ENCODE measurements around the gene NFIB. TPM values are rescaled to one million over a fixed set of nuclear protein-coding genes. Genes with fewer than 3 reads are reported as not detected.

NFIB gene
- total and polyA plus RNA-seq, 2 donors (not counting 3 experiments of a cell fraction or from before 2014, with no cell fraction given), result 26.4 to 174 TPM

- DNase-seq (ENCODE audit: low read depth, low spot score), result peak; percentile 86
- Histone ChIP-seq H3K79me2 (ENCODE audit: control insufficient read depth, insufficient read depth, low read length) (peaks cover 66% of the 10 kb centered on the region), H3K27me3 (ENCODE audit: control insufficient read depth in 2 of 2, insufficient read depth in 2 of 2, low read length in 2 of 2) (no peaks in the 10 kb centered on the region), H3K4me3 (replicated peaks in 1 of 3; ENCODE audit: insufficient read depth in 1 of 3, low read depth in 1 of 3, low read length in 3 of 3) (no peak overlapping the region), H3K9me1 (replicated peaks; ENCODE audit: control insufficient read depth, extremely low read depth, insufficient read depth, low read length) (no peaks in the 10 kb centered on the region), H3K36me3 (ENCODE audit: control insufficient read depth in 2 of 2, extremely low read depth in 1 of 2, insufficient read depth in 2 of 2, low read length in 2 of 2) (peaks cover 0 to 2% of the 10 kb centered on the region in 2 experiments), H2AFZ (ENCODE audit: low read depth, low read length) (no peak overlapping the region), H3K27ac (ENCODE audit: insufficient read depth, low read depth, low read length) (peak overlapping the region; percentile 86), H4K20me1 (replicated peaks; ENCODE audit: control insufficient read depth, extremely low read depth, insufficient read depth, low read length) (no peaks in the 10 kb centered on the region), H3K9ac (replicated peaks; ENCODE audit: extremely low read depth, insufficient read depth, low read length) (peak overlapping the region; percentile 51), H3K4me2 (ENCODE audit: insufficient read depth, low read length) (peak overlapping the region; percentile 38), H3K4me1 (ENCODE audit: control insufficient read depth, extremely low read depth, insufficient read depth, low read length) (peaks cover 50% of the 10 kb centered on the region), H3K9me3 (replicated peaks; ENCODE audit: control insufficient read depth, insufficient read depth, low read length) (no peaks in the 10 kb centered on the region)
- intact Hi-C loops (cut with micrococcal nuclease) (no loop called here), dilution Hi-C loops (cut with MboI; ENCODE audit: extremely low pct_ligation_motif_present, low sequenced_read_pairs) (no loop called here)
- ChIA-PET POLR2A (interaction anchor here (0.9 to 1.1 kb wide), 2 partner anchors 31 to 90 kb away, joined by 3 read pairs; no protein-coding TSS in a partner anchor), CTCF (interaction anchor here (0.9 to 2.1 kb wide), 11 partner anchors 9 to 793 kb away, joined by 3 to 10 read pairs (median 4); no protein-coding TSS in a partner anchor)
- FAIRE-seq, result peak; percentile 94
- BruUV-seq (replicated peaks), result no TSS peak
- no peak for TF ChIP-seq EZH2 (IDR thresholded peaks at IDR 0.05; ENCODE audit: borderline replicate concordance, low read depth, low read length, severe bottlenecking)
- peak; percentile 88 for TF ChIP-seq JUN (IDR thresholded peaks at IDR 0.05; ENCODE audit: borderline replicate concordance, insufficient read depth, insufficient read length, low read depth)
- TF ChIP-seq POLR2AphosphoS5 (IDR thresholded peaks at IDR 0.05; ENCODE audit: insufficient read depth, low read depth, low read length), result peak; percentile 47
- no peak for TF ChIP-seq MAX (IDR thresholded peaks at IDR 0.05; ENCODE audit: insufficient read depth, insufficient read length)
- no peak for TF ChIP-seq POLR2A (IDR thresholded peaks at IDR 0.05; ENCODE audit: low read depth, low read length)
- TF ChIP-seq FOS (IDR thresholded peaks at IDR 0.05; ENCODE audit: borderline replicate concordance, insufficient read depth, low read length), result peak; percentile 69
Observed at GRCh38 chr9:14221558-14221957, 92.4 kb downstream of the NFIB start.

- Histone ChIP-seq H3K9me1 (replicated peaks; ENCODE audit: control insufficient read depth, extremely low read depth, insufficient read depth, low read length) (no peaks in the 10 kb centered on the region), H3K9me3 (replicated peaks; ENCODE audit: control insufficient read depth, insufficient read depth, low read length) (no peaks in the 10 kb centered on the region), H3K79me2 (ENCODE audit: control insufficient read depth, insufficient read depth, low read length) (peaks cover 68% of the 10 kb centered on the region), H3K4me3 (replicated peaks in 1 of 3; ENCODE audit: insufficient read depth in 1 of 3, low read depth in 1 of 3, low read length in 3 of 3) (no peak overlapping the region), H3K36me3 (ENCODE audit: control insufficient read depth in 2 of 2, extremely low read depth in 1 of 2, insufficient read depth in 2 of 2, low read length in 2 of 2) (no peaks in the 10 kb centered on the region), H3K4me2 (ENCODE audit: insufficient read depth, low read length) (peak overlapping the region; percentile 38), H3K27me3 (ENCODE audit: control insufficient read depth in 2 of 2, insufficient read depth in 2 of 2, low read length in 2 of 2) (no peaks in the 10 kb centered on the region), H3K4me1 (ENCODE audit: control insufficient read depth, extremely low read depth, insufficient read depth, low read length) (peaks cover 54% of the 10 kb centered on the region), H3K9ac (replicated peaks; ENCODE audit: extremely low read depth, insufficient read depth, low read length) (peak overlapping the region; percentile 51), H2AFZ (ENCODE audit: low read depth, low read length) (no peak overlapping the region), H3K27ac (ENCODE audit: insufficient read depth, low read depth, low read length) (peak overlapping the region; percentile 86), H4K20me1 (replicated peaks; ENCODE audit: control insufficient read depth, extremely low read depth, insufficient read depth, low read length) (no peaks in the 10 kb centered on the region)
- ChIA-PET CTCF (interaction anchor here (0.8 to 2.1 kb wide), 12 partner anchors 8 to 793 kb away, joined by 3 to 10 read pairs (median 4); no protein-coding TSS in a partner anchor), POLR2A (interaction anchor here (0.9 to 1.1 kb wide), 2 partner anchors 30 to 91 kb away, joined by 3 read pairs; no protein-coding TSS in a partner anchor)
- intact Hi-C loops (cut with micrococcal nuclease) (no loop called here), dilution Hi-C loops (cut with MboI; ENCODE audit: extremely low pct_ligation_motif_present, low sequenced_read_pairs) (no loop called here)
- TF ChIP-seq MAX (IDR thresholded peaks at IDR 0.05; ENCODE audit: insufficient read depth, insufficient read length) (no peak), CTCF (IDR thresholded peaks at IDR 0.05; ENCODE audit: extremely low read depth in 1 of 2, insufficient read depth in 1 of 2, low read depth in 1 of 2, low read length in 2 of 2) (no peak), MYC (IDR thresholded peaks at IDR 0.05; ENCODE audit: low read depth, low read length) (no peak), GATA2 (IDR thresholded peaks at IDR 0.05; ENCODE audit: insufficient read depth, insufficient read length, low read depth, low read length) (no peak), FOS (IDR thresholded peaks at IDR 0.05; ENCODE audit: borderline replicate concordance, insufficient read depth, low read length) (no peak), JUN (IDR thresholded peaks at IDR 0.05; ENCODE audit: borderline replicate concordance, insufficient read depth, insufficient read length, low read depth) (no peak)
- DNase-seq (ENCODE audit: low read depth, low spot score) (no peak), FAIRE-seq (no peak)
- TSS peak; percentile 3 for BruUV-seq (replicated peaks)
Observed at GRCh38 chr9:14221119-14221518, 92.8 kb downstream of the NFIB start.

All from endothelial cell of umbilical vein (primary cell).